ENCODE measurements around the gene MT1F. TPM values are rescaled to one million over a fixed set of nuclear protein-coding genes. Genes with fewer than 3 reads are reported as not detected.
"Not testable (repeated sequence)": the region's sequence is repeated elsewhere in the genome, so short reads cannot be mapped to it uniquely, and the experiment has no call there.

Gene MT1F
- polyA plus RNA-seq, 1 donor (not counting 4 experiments of a cell fraction or from before 2014, with no cell fraction given): 2.3 TPM

DNA sequence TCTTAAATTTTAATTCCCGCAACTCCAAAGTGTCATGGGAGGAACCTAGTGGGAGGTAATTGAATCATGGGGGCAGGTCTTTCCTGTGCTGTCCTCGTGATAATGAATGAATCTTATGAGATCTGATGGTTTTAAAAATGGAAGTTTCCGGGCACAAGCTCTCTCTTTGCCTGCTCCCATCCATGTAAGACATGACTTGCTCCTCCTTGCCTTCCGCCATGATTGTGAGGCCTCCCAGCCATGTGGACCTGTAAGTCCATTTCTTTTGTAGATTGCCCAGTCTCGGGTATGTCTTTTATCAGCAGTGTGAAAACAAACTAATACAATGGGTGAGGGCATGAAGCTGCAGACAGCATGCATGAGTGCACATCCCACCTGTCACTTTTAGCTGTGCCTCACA, 34.6 kb upstream of the MT1F start:
- H3K79me2 ChIP-seq (ENCODE audit: control insufficient read depth, insufficient read depth, low read length); H3K27me3 ChIP-seq (ENCODE audit: control insufficient read depth, extremely low read depth, insufficient read depth, low read length); H3K36me3 ChIP-seq (ENCODE audit: control insufficient read depth in 2 of 2, extremely low read depth in 1 of 2, insufficient read depth in 2 of 2, low read length in 2 of 2); FAIRE-seq; H2AFZ ChIP-seq (ENCODE audit: control insufficient read depth, low read length); H3K27ac ChIP-seq (ENCODE audit: control insufficient read depth, insufficient read depth, low read length); H3K9me3 ChIP-seq (ENCODE audit: control insufficient read depth, low read depth, low read length); H3K9me1 ChIP-seq (ENCODE audit: control insufficient read depth, extremely low read depth, insufficient read depth, low read length); H4K20me1 ChIP-seq (ENCODE audit: control insufficient read depth, extremely low read depth, insufficient read depth, low read length); DNase-seq (ENCODE audit: low read depth, low spot score); H3K9ac ChIP-seq (ENCODE audit: control insufficient read depth, extremely low read depth, insufficient read depth, low read length); dilution Hi-C loops (cut with MboI; ENCODE audit: extremely low pct_ligation_motif_present, low sequenced_read_pairs); H3K4me3 ChIP-seq (ENCODE audit: control insufficient read depth in 2 of 3, extremely low read depth in 1 of 3, insufficient read depth in 2 of 3, low read depth in 1 of 3, low read length in 3 of 3); H3K4me1 ChIP-seq (ENCODE audit: control insufficient read depth, extremely low read depth, insufficient read depth, low read length); H3K4me2 ChIP-seq (ENCODE audit: control insufficient read depth, extremely low read depth, insufficient read depth, low read depth, low read length): not testable (repeated sequence)

DNA sequence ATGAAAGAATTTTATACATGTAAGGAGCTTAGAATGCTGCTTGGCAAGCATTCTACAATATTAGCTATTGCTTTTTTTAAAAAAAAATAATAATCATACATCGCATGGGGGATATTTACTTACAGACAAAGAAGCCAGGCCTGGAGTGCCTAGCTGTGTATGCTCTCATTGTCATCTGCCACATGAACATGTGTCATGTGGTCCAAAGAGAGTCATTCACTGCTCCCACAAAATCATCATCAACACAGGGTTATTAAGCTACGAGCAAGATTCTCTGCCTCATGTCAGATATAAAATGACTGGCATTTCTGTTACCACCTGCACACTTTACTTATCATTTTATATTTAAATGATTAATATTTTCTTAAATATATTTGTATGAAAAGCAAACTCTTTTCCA, 34.1 kb upstream of the MT1F start:
- Histone ChIP-seq H4K20me1 (ENCODE audit: control insufficient read depth, extremely low read depth, insufficient read depth, low read length) (peaks cover 3% of the 10 kb centered on the region), H3K36me3 (ENCODE audit: control insufficient read depth in 2 of 2, extremely low read depth in 1 of 2, insufficient read depth in 2 of 2, low read length in 2 of 2) (no peaks in the 10 kb centered on the region), H3K9ac (ENCODE audit: control insufficient read depth, extremely low read depth, insufficient read depth, low read length) (no peak overlapping the region), H3K4me1 (ENCODE audit: control insufficient read depth, extremely low read depth, insufficient read depth, low read length) (peaks cover 10% of the 10 kb centered on the region), H3K4me2 (ENCODE audit: control insufficient read depth, extremely low read depth, insufficient read depth, low read depth, low read length) (no peak overlapping the region), H3K4me3 (ENCODE audit: control insufficient read depth in 2 of 3, extremely low read depth in 1 of 3, insufficient read depth in 2 of 3, low read depth in 1 of 3, low read length in 3 of 3) (no peak overlapping the region), H3K27ac (ENCODE audit: control insufficient read depth, insufficient read depth, low read length) (no peak overlapping the region), H3K27me3 (ENCODE audit: control insufficient read depth, extremely low read depth, insufficient read depth, low read length) (no peaks in the 10 kb centered on the region), H3K9me3 (ENCODE audit: control insufficient read depth, low read depth, low read length) (no peaks in the 10 kb centered on the region), H3K79me2 (ENCODE audit: control insufficient read depth, insufficient read depth, low read length) (peaks cover 9% of the 10 kb centered on the region), H3K9me1 (ENCODE audit: control insufficient read depth, extremely low read depth, insufficient read depth, low read length) (no peaks in the 10 kb centered on the region), H2AFZ (ENCODE audit: control insufficient read depth, low read length) (no peak overlapping the region)
- no peak for FAIRE-seq
- TF ChIP-seq, protein P1, sequence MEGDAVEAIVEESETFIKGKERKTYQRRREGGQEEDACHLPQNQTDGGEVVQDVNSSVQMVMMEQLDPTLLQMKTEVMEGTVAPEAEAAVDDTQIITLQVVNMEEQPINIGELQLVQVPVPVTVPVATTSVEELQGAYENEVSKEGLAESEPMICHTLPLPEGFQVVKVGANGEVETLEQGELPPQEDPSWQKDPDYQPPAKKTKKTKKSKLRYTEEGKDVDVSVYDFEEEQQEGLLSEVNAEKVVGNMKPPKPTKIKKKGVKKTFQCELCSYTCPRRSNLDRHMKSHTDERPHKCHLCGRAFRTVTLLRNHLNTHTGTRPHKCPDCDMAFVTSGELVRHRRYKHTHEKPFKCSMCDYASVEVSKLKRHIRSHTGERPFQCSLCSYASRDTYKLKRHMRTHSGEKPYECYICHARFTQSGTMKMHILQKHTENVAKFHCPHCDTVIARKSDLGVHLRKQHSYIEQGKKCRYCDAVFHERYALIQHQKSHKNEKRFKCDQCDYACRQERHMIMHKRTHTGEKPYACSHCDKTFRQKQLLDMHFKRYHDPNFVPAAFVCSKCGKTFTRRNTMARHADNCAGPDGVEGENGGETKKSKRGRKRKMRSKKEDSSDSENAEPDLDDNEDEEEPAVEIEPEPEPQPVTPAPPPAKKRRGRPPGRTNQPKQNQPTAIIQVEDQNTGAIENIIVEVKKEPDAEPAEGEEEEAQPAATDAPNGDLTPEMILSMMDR (optimal IDR thresholded peaks at IDR 0.05 in 1 of 3, IDR thresholded peaks at IDR 0.05 in 1 of 3, conservative IDR thresholded peaks at IDR 0.05 in 1 of 3; ENCODE audit: extremely low read depth in 1 of 3, insufficient read depth in 2 of 3, low read length in 3 of 3): no peak
- no peak for TF ChIP-seq EZH2 (IDR thresholded peaks at IDR 0.05; ENCODE audit: low read length)
- no peak for DNase-seq (ENCODE audit: low read depth, low spot score)
- dilution Hi-C loops (cut with MboI; ENCODE audit: extremely low pct_ligation_motif_present, low sequenced_read_pairs): no loop called here
